DMS53 (cell line): ENCODE measurements around the gene CDKN2AIP.
"Not testable (repeated sequence)": the region's sequence is repeated elsewhere in the genome, so short reads cannot be mapped to it uniquely, and the experiment has no call there.

Experiments used
- DNase-seq: peaks from one replicate; lab custom pipeline; 2025; lab: John Stamatoyannopoulos, UW

CDKN2AIP gene

GRCh38 chr4:183449193-183449882 lies 4.9 kb downstream of the CDKN2AIP start:
- DNase-seq, result no peak

- DNase-seq, result no peak
Observed at GRCh38 chr4:183450108-183450507, 5.7 kb downstream of the CDKN2AIP start.

GRCh38 chr4:183455431-183456195 lies 11.2 kb downstream of the CDKN2AIP start:
- DNase-seq, result no peak

GRCh38 chr4:183458005-183458404 lies 13.6 kb downstream of the CDKN2AIP start:
- no peak for DNase-seq

GRCh38 chr4:183463903-183464619 lies 19.6 kb downstream of the CDKN2AIP start:
- not testable (repeated sequence) for DNase-seq

GRCh38 chr4:183465879-183466278 lies 21.4 kb downstream of the CDKN2AIP start:
- not testable (repeated sequence) for DNase-seq

GRCh38 chr4:183467246-183467645 lies 22.8 kb downstream of the CDKN2AIP start:
- no peak for DNase-seq

- DNase-seq, result no peak
Observed at GRCh38 chr4:183468210-183469095, 24.0 kb downstream of the CDKN2AIP start.

GRCh38 chr4:183469285-183469684 lies 24.8 kb downstream of the CDKN2AIP start:
- no peak for DNase-seq

GRCh38 chr4:183469936-183470335 lies 25.5 kb downstream of the CDKN2AIP start:
- no peak for DNase-seq

GRCh38 chr4:183470821-183471220 lies 26.4 kb downstream of the CDKN2AIP start:
- DNase-seq, result no peak

- peak; percentile 79 for DNase-seq
Observed at GRCh38 chr4:183471946-183472708, 27.7 kb downstream of the CDKN2AIP start.

GRCh38 chr4:183478123-183478522 lies 33.7 kb downstream of the CDKN2AIP start:
- DNase-seq, result no peak

GRCh38 chr4:183478926-183479325 lies 34.5 kb downstream of the CDKN2AIP start:
- no peak for DNase-seq

- not testable (repeated sequence) for DNase-seq
Observed at GRCh38 chr4:183482515-183483095, 38.2 kb downstream of the CDKN2AIP start.

- no peak for DNase-seq
Observed at GRCh38 chr4:183483997-183484396, 39.6 kb downstream of the CDKN2AIP start.

GRCh38 chr4:183485411-183486160 lies 41.1 kb downstream of the CDKN2AIP start:
- DNase-seq, result no peak

- DNase-seq, result peak; percentile 36
Observed at GRCh38 chr4:183492791-183493222, 48.4 kb downstream of the CDKN2AIP start.

GRCh38 chr4:183493246-183493645 lies 48.8 kb downstream of the CDKN2AIP start:
- no peak for DNase-seq

- no peak for DNase-seq
Observed at GRCh38 chr4:183495184-183495583, 50.7 kb downstream of the CDKN2AIP start.
